Thyroid gland (tissue), 4 donors: ENCODE data around the gene PUDP. TPM values are rescaled to one million over a fixed set of nuclear protein-coding genes. Genes with fewer than 3 reads are reported as not detected.

Source experiments
- DNase-seq, 2 donors: peaks; one replicate each; pipeline ENCODE4 v3.0.0-alpha.2; 2019
- H3K27ac ChIP-seq, 3 donors: fragments of 200-600 bp; sonication (generic); 1 replicate in 2 of 3; 2 replicates in 1 of 3; pipeline ENCODE4 v1.5.1; 2016 to 2019; ENCODE audit warnings: mild to moderate bottlenecking in 1 of 3, moderate library complexity in 1 of 3
- H3K27me3 ChIP-seq: fragments of 200-600 bp; sonication (generic); one replicate; pipeline ENCODE4 v1.5.1; 2019
- H3K36me3 ChIP-seq, 2 donors: fragments of 200-600 bp; sonication (generic); one replicate each; pipeline ENCODE4 v1.5.1; 2016 to 2019
- H3K4me1 ChIP-seq, 2 donors: fragments of 200-600 bp; sonication (generic); one replicate each; pipeline ENCODE4 v1.5.1; 2017 to 2019
- H3K4me3 ChIP-seq, 3 donors: fragments of 200-600 bp; sonication (generic); replicated peaks in 1 of 3; 1 replicate in 2 of 3; 2 replicates in 1 of 3; pipeline ENCODE4 v1.5.1; 2016; ENCODE audit warnings: mild to moderate bottlenecking in 1 of 3
- H3K9me3 ChIP-seq: fragments of 200-600 bp; sonication (generic); one replicate; pipeline ENCODE4 v1.5.1; 2017
- POLR2A ChIP-seq, 2 donors: fragments of 450-650 bp; IDR thresholded peaks; one replicate each; pipeline ENCODE4 v1.6.1; 2017; ENCODE audit warnings: antibody characterized with exemption in 2 of 2, mild to moderate bottlenecking in 2 of 2, moderate library complexity in 1 of 2
- WGBS, 2 donors: methylation state at CpG; one replicate each; pipeline ENCODE4 v1.1.5; 2017; 5-methylcytosine and 5-hydroxymethylcytosine counted together
- intact Hi-C: fragments of 100-400 bp; cut with DNase I; formaldehyde crosslinking; loops from one replicate; pipeline ENCODE4 v1.15.1; 2023
- total RNA-seq, 4 donors: library from RNA; depleted of rRNA; stranded (reverse); fragments of >200 nt; gene quantifications; one replicate each; pipeline ENCODE4 v1.2.3, GENCODE V29; 2016
- TF ChIP-seq, protein P1 (sequence below), 6 experiments: fragments of 200-600 bp in 3 of 6; fragments of 450-650 bp in 3 of 6; sonication (generic) in 3 of 6; IDR thresholded peaks; one replicate each; pipeline ENCODE4 v1.5.1; 2016 to 2019; ENCODE audit warnings: antibody characterized with exemption in 6 of 6, mild to moderate bottlenecking in 2 of 6, inconsistent platforms in 1 of 6, moderate library complexity in 1 of 6

PUDP gene
- total RNA-seq, 4 donors from 2014 or later = 11.3 to 27.5 (median 18.0) TPM

GRCh38 chrX:7072856-7073255 lies 75.1 kb downstream of the PUDP start:
- no peak for DNase-seq
- H3K4me3 ChIP-seq = no peak overlapping the region
- intact Hi-C loops = no loop called here
- TF ChIP-seq, protein P1, sequence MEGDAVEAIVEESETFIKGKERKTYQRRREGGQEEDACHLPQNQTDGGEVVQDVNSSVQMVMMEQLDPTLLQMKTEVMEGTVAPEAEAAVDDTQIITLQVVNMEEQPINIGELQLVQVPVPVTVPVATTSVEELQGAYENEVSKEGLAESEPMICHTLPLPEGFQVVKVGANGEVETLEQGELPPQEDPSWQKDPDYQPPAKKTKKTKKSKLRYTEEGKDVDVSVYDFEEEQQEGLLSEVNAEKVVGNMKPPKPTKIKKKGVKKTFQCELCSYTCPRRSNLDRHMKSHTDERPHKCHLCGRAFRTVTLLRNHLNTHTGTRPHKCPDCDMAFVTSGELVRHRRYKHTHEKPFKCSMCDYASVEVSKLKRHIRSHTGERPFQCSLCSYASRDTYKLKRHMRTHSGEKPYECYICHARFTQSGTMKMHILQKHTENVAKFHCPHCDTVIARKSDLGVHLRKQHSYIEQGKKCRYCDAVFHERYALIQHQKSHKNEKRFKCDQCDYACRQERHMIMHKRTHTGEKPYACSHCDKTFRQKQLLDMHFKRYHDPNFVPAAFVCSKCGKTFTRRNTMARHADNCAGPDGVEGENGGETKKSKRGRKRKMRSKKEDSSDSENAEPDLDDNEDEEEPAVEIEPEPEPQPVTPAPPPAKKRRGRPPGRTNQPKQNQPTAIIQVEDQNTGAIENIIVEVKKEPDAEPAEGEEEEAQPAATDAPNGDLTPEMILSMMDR (IDR thresholded peaks at IDR 0.05) = no peak
- no peak for TF ChIP-seq POLR2A (IDR thresholded peaks at IDR 0.05)
- WGBS, 2 donors = 95 to 99% methylated on average over 7 of the region's 7 CpGs
- H3K36me3 ChIP-seq = no peaks in the 10 kb centered on the region
- H3K9me3 ChIP-seq = no peaks in the 10 kb centered on the region
- H3K27ac ChIP-seq = no peak overlapping the region
- no peaks in the 10 kb centered on the region for H3K4me1 ChIP-seq
- no peaks in the 10 kb centered on the region for H3K27me3 ChIP-seq

GRCh38 chrX:7071390-7071789 lies 76.6 kb downstream of the PUDP start:
- H3K27me3 ChIP-seq = no peaks in the 10 kb centered on the region
- WGBS, 2 donors = 57 to 81% methylated on average over 3 of the region's 3 CpGs
- no peak overlapping the region for H3K4me3 ChIP-seq
- H3K4me1 ChIP-seq = no peaks in the 10 kb centered on the region
- no peaks in the 10 kb centered on the region for H3K36me3 ChIP-seq
- no peak for DNase-seq
- no peaks in the 10 kb centered on the region for H3K9me3 ChIP-seq
- no peak overlapping the region for H3K27ac ChIP-seq
- TF ChIP-seq, protein P1 (IDR thresholded peaks at IDR 0.05) = no peak
- no peak for TF ChIP-seq POLR2A (IDR thresholded peaks at IDR 0.05)
- intact Hi-C loops = no loop called here

GRCh38 chrX:7069556-7069955 lies 78.4 kb downstream of the PUDP start:
- Histone ChIP-seq H3K9me3 (no peaks in the 10 kb centered on the region), H3K27ac (no peak overlapping the region), H3K27me3 (no peaks in the 10 kb centered on the region), H3K4me3 (no peak overlapping the region), H3K36me3 (no peaks in the 10 kb centered on the region), H3K4me1 (no peaks in the 10 kb centered on the region)
- WGBS, 2 donors = 71 to 80% methylated on average over 2 of the region's 2 CpGs
- intact Hi-C loops = no loop called here
- no peak for TF ChIP-seq POLR2A (IDR thresholded peaks at IDR 0.05)
- TF ChIP-seq, protein P1 (IDR thresholded peaks at IDR 0.05) = no peak
- DNase-seq = no peak

DNA sequence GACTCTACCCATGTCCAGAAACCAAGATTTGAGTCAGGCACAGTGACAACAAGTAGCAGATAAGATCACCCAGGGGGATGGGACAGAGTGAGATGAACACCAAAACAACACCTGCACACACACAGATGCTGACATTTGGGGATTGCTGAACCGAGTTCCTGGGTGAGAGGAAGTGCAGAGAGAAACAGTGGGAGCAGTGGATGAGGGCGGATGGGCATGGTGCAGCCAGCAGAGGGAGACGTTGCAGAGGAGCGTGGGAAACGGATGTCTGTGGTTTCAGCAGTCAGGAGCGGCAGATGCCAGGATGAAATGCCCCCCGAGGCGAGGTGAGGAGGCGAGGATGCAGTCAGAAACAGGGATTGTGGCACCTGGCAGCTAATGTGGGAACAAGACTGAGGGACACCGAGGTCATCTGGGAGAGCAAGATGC lies 79.0 kb downstream of the PUDP start:
- TF ChIP-seq, protein P1 (IDR thresholded peaks at IDR 0.05) = no peak
- no peak for TF ChIP-seq POLR2A (IDR thresholded peaks at IDR 0.05)
- H3K9me3 ChIP-seq = no peaks in the 10 kb centered on the region
- DNase-seq = no peak
- intact Hi-C loops = no loop called here
- WGBS, 2 donors = 77 to 80% methylated on average over 9 to 10 of the region's 10 CpGs
- H3K4me3 ChIP-seq = no peak overlapping the region
- no peaks in the 10 kb centered on the region for H3K4me1 ChIP-seq
- no peaks in the 10 kb centered on the region for H3K27me3 ChIP-seq
- no peak overlapping the region for H3K27ac ChIP-seq
- no peaks in the 10 kb centered on the region for H3K36me3 ChIP-seq

DNA sequence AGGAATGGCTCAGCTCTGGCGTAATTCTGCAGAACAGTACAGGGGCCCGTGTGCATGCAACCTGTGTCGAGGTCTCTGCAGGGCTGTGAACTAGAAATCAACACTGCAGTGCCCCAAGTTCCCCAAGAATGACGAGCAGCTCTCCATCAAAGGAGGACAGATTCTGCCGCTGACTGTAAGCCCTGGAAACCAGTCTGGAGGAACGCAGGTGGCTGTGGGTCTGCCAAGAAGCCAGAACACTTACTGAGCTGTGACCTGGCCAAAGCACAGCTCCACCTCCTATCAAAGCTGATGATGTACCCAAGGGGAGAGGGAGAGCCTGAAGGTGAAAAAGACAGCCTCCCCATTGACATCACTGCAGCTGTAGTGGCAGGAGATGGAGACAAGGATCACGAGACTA lies 80.7 kb downstream of the PUDP start:
- no peaks in the 10 kb centered on the region for H3K36me3 ChIP-seq
- H3K27ac ChIP-seq = no peak overlapping the region
- intact Hi-C loops = no loop called here
- H3K9me3 ChIP-seq = no peaks in the 10 kb centered on the region
- H3K4me1 ChIP-seq = no peaks in the 10 kb centered on the region
- 78 to 85% methylated on average over 4 to 5 of the region's 7 CpGs for WGBS, 2 donors
- H3K4me3 ChIP-seq = no peak overlapping the region
- TF ChIP-seq, protein P1 (IDR thresholded peaks at IDR 0.05) = no peak
- TF ChIP-seq POLR2A (IDR thresholded peaks at IDR 0.05) = no peak
- DNase-seq = peak in 1 of 2 donors; percentile 14
- no peaks in the 10 kb centered on the region for H3K27me3 ChIP-seq
